OCI-LY7 (cell line): ENCODE data around the gene CPNE5. TPM values are rescaled to one million over a fixed set of nuclear protein-coding genes. Genes with fewer than 3 reads are reported as not detected.

Source experiments
- BruUV-seq: library from RNA; stranded (reverse); fragments of 400-500 nt; replicated peaks from 2 replicates; lab custom pipeline; 2021; lab: Mats Ljungman, UMichigan
- CTCF ChIA-PET: fragments of 300-600 bp; sonication (Branson Sonifier 250); formaldehyde crosslinking; loops from one replicate; lab custom pipeline; 2022; ENCODE audit warnings: antibody characterized with exemption; ENCODE audit not compliant: unreplicated experiment; lab: Charles Lee
- POLR2A ChIA-PET: fragments of 300-600 bp; sonication (Branson Sonifier 250); formaldehyde crosslinking; loops from one replicate; lab custom pipeline; 2022; ENCODE audit warnings: antibody characterized with exemption; lab: Charles Lee
- DNase-seq: peaks from one replicate; pipeline ENCODE4 v3.0.0-alpha.2; 2015; ENCODE audit warnings: low spot score
- H2AFZ ChIP-seq: fragments of 200-600 bp; sonication (generic), shearing (Covaris generic); 2 replicates; pipeline ENCODE4 v1.6.1; 2014; ENCODE audit warnings: mild to moderate bottlenecking, antibody characterized with exemption, low read length, moderate library complexity
- H3K27ac ChIP-seq: fragments of 200-600 bp; sonication (generic); 2 replicates; pipeline ENCODE4 v1.5.1; 2014; ENCODE audit warnings: mixed run types, low read depth, mild to moderate bottlenecking, moderate library complexity, low read length, inconsistent platforms; ENCODE audit not compliant: poor library complexity, severe bottlenecking
- H3K36me3 ChIP-seq: fragments of 200-600 bp; sonication (generic); 2 replicates; pipeline ENCODE4 v1.6.1; 2014; ENCODE audit warnings: mild to moderate bottlenecking, antibody characterized with exemption, low read length, moderate library complexity, mixed read lengths; ENCODE audit not compliant: insufficient read depth
- H3K4me1 ChIP-seq: fragments of 200-600 bp; sonication (generic); 2 replicates; pipeline ENCODE4 v1.5.1; 2014; ENCODE audit warnings: mild to moderate bottlenecking, low read length; ENCODE audit not compliant: insufficient read depth, poor library complexity, severe bottlenecking
- H3K4me2 ChIP-seq: fragments of 200-600 bp; sonication (generic); 2 replicates; pipeline ENCODE4 v1.6.1; 2014; ENCODE audit warnings: mild to moderate bottlenecking, low read length
- H3K4me3 ChIP-seq: fragments of 200-600 bp; sonication (generic); 2 replicates; pipeline ENCODE4 v1.5.1; 2014; ENCODE audit warnings: mild to moderate bottlenecking, low read depth, low read length; ENCODE audit not compliant: poor library complexity, severe bottlenecking
- H3K79me2 ChIP-seq: fragments of 200-600 bp; sonication (generic); 2 replicates; pipeline ENCODE4 v1.6.1; 2016; ENCODE audit warnings: low read depth, mild to moderate bottlenecking, low read length, moderate library complexity, mixed read lengths; ENCODE audit not compliant: insufficient read depth
- H3K9me2 ChIP-seq: fragments of 200-600 bp; sonication (generic); 2 replicates; pipeline ENCODE4 v1.6.1; 2016; ENCODE audit warnings: mild to moderate bottlenecking, low read length, mixed read lengths; ENCODE audit not compliant: insufficient read depth
- H3K9me3 ChIP-seq: fragments of 200-600 bp; sonication (generic); 2 replicates; pipeline ENCODE4 v1.6.1; 2014; ENCODE audit warnings: mild to moderate bottlenecking, mixed run types, low read length, mixed read lengths
- H4K20me1 ChIP-seq: fragments of 200-600 bp; sonication (generic); 2 replicates; pipeline ENCODE4 v1.6.1; 2014; ENCODE audit warnings: mild to moderate bottlenecking, antibody characterized with exemption, low read length, moderate library complexity, mixed read lengths; ENCODE audit not compliant: insufficient read depth
- CTCF ChIP-seq: fragments of 200-600 bp; sonication (generic); conservative IDR thresholded peaks from 2 replicates; pipeline ENCODE4 v1.5.1; 2014; ENCODE audit warnings: mild to moderate bottlenecking, antibody characterized with exemption, low read length, moderate library complexity, mixed read lengths
- EZH2phosphoT487 ChIP-seq: fragments of 200-600 bp; sonication (generic); IDR thresholded peaks from 2 replicates; pipeline ENCODE4 v1.6.1; 2018; ENCODE audit warnings: low read depth, borderline replicate concordance, mild to moderate bottlenecking, mixed run types, antibody characterized with exemption, low read length, moderate library complexity, mixed read lengths
- intact Hi-C: fragments of 100-400 bp; cut with micrococcal nuclease; formaldehyde crosslinking; loops from one replicate; pipeline ENCODE4 v1.10.0; 2022; ENCODE audit not compliant: unreplicated experiment
- total RNA-seq, 2 experiments: library from RNA; depleted of rRNA in 1 of 2; stranded (reverse); fragments of >200 nt in 1 of 2; shearing (Covaris generic) in 1 of 2; gene quantifications; 2 replicates each; pipeline ENCODE4 v1.2.3, GENCODE V29; 2014 to 2022

Gene CPNE5
- total RNA-seq, 2 experiments from 2014 or later = 37.7 to 89.8 TPM

GRCh38 chr6:36751833-36752186 lies 87.4 kb downstream of the CPNE5 start:
- Histone ChIP-seq H4K20me1 (no peaks in the 10 kb centered on the region; the same call in 1 of the 2 replicates), H3K4me1 (peaks cover 46% of the 10 kb centered on the region), H2AFZ (no peak overlapping the region), H3K9me2 (no peaks in the 10 kb centered on the region), H3K79me2 (peaks cover 27% of the 10 kb centered on the region; the same call in 1 of the 2 replicates), H3K27ac (no peak overlapping the region), H3K9me3 (peaks cover 8% of the 10 kb centered on the region; the same call in 1 of the 2 replicates), H3K4me2 (peak overlapping the region; percentile 86; the same call in 1 of the 2 replicates), H3K4me3 (no peak overlapping the region), H3K36me3 (peaks cover 48% of the 10 kb centered on the region)
- POLR2A ChIA-PET = no interaction called here
- BruUV-seq = no TSS peak
- CTCF ChIA-PET = no interaction called here
- no peak for TF ChIP-seq CTCF
- no peak for DNase-seq
- intact Hi-C loops = no loop called here

- no peak for DNase-seq
- intact Hi-C loops = no loop called here
These were observed 88.2 kb downstream of the CPNE5 start for GRCh38 chr6:36751091-36751490.

More at GRCh38 chr6:36751091-36751490, 88.2 kb downstream of the CPNE5 start:
- ChIA-PET CTCF (no interaction called here), POLR2A (interaction anchor here (1.4 kb wide), 1 partner anchor 12 kb away, joined by 3 read pairs; no protein-coding TSS in a partner anchor)
- no peak overlapping the region for H3K27ac ChIP-seq
- no peak overlapping the region for H3K4me2 ChIP-seq
- H3K9me2 ChIP-seq = no peaks in the 10 kb centered on the region
- H3K4me3 ChIP-seq = no peak overlapping the region
- peaks cover 8% of the 10 kb centered on the region; the same call in 1 of the 2 replicates for H3K9me3 ChIP-seq
- peaks cover 43% of the 10 kb centered on the region for H3K4me1 ChIP-seq
- H2AFZ ChIP-seq = no peak overlapping the region
- no TSS peak for BruUV-seq
- peaks cover 20% of the 10 kb centered on the region; the same call in 1 of the 2 replicates for H3K79me2 ChIP-seq
- H4K20me1 ChIP-seq = no peaks in the 10 kb centered on the region; the same call in 1 of the 2 replicates
- no peak for TF ChIP-seq EZH2phosphoT487
- no peak for TF ChIP-seq CTCF
- H3K36me3 ChIP-seq = peaks cover 48% of the 10 kb centered on the region
